ENCODE data around the gene AGGF1.
"Not testable (repeated sequence)": the region's sequence is repeated elsewhere in the genome, so short reads cannot be mapped to it uniquely, and the experiment has no call there.

The AGGF1 gene

GRCh38 chr5:76994337-76994736, 35.9 kb upstream of the AGGF1 start:
- TF ChIP-seq CTCF (conservative IDR thresholded peaks at IDR 0.05): no peak
- no peak for TF ChIP-seq ZFX (IDR thresholded peaks at IDR 0.05)
- H3K27ac ChIP-seq: no peak overlapping the region

GRCh38 chr5:76998251-76998650, 32.0 kb upstream of the AGGF1 start:
- not testable (repeated sequence) for H3K27ac ChIP-seq

GRCh38 chr5:76999451-76999850, 30.8 kb upstream of the AGGF1 start:
- TF ChIP-seq ZFX (IDR thresholded peaks at IDR 0.05): no peak
- no peak for TF ChIP-seq CTCF (conservative IDR thresholded peaks at IDR 0.05)
- no peak overlapping the region for H3K27ac ChIP-seq

- TF ChIP-seq ZFX (IDR thresholded peaks at IDR 0.05) (no peak), CTCF (conservative IDR thresholded peaks at IDR 0.05) (no peak)
- no peak overlapping the region for H3K27ac ChIP-seq
Observed at GRCh38 chr5:77003246-77003645, 27.0 kb upstream of the AGGF1 start.

GRCh38 chr5:77006124-77006523, 24.1 kb upstream of the AGGF1 start:
- H3K27ac ChIP-seq: no peak overlapping the region
- TF ChIP-seq CTCF (conservative IDR thresholded peaks at IDR 0.05): no peak

GRCh38 chr5:77008413-77008812, 21.8 kb upstream of the AGGF1 start:
- H3K27ac ChIP-seq: no peak overlapping the region
- no peak for TF ChIP-seq ZFX (IDR thresholded peaks at IDR 0.05)
- TF ChIP-seq CTCF (conservative IDR thresholded peaks at IDR 0.05): no peak

GRCh38 chr5:77010243-77010642, 20.0 kb upstream of the AGGF1 start:
- no peak for TF ChIP-seq CTCF (conservative IDR thresholded peaks at IDR 0.05)
- no peak for TF ChIP-seq ZFX (IDR thresholded peaks at IDR 0.05)
- no peak overlapping the region for H3K27ac ChIP-seq

- TF ChIP-seq ZFX (IDR thresholded peaks at IDR 0.05): no peak
- no peak overlapping the region for H3K27ac ChIP-seq
Observed at GRCh38 chr5:77011498-77011897, 18.7 kb upstream of the AGGF1 start.

GRCh38 chr5:77012601-77013000, 17.6 kb upstream of the AGGF1 start:
- no peak for TF ChIP-seq CTCF (conservative IDR thresholded peaks at IDR 0.05)
- no peak for TF ChIP-seq ZFX (IDR thresholded peaks at IDR 0.05)
- no peak overlapping the region for H3K27ac ChIP-seq

All from C4-2B (cell line).